GM03348 (cell line): ENCODE measurements around the gene KRTAP3-2.
"Not testable (repeated sequence)": the region's sequence is repeated elsewhere in the genome, so short reads cannot be mapped to it uniquely, and the experiment has no call there.

Experiments
- DNase-seq: peaks from one replicate; pipeline ENCODE4 v3.0.0; 2012; ENCODE audit warnings: low spot score

Gene KRTAP3-2

GRCh38 chr17:40999563-40999962, at the start of gene KRTAP3-2:
Gene KRTAP3-2, minus strand, starts transcription at chr17:40999906. Its CDS starts 53 bp downstream, at chr17:40999853.
- not testable (repeated sequence) for DNase-seq

- peak; percentile 42 for DNase-seq
Observed at GRCh38 chr17:41049110-41049509, 49.4 kb upstream of the KRTAP3-2 start.

GRCh38 chr17:41048441-41048840, 48.7 kb upstream of the KRTAP3-2 start:
- DNase-seq: peak; percentile 70

GRCh38 chr17:41046735-41047465, 47.2 kb upstream of the KRTAP3-2 start, which contains the start of gene KRTAP2-1:
Gene KRTAP2-1, minus strand, starts transcription at chr17:41047316. Its CDS starts 49 bp downstream, at chr17:41047267.
- DNase-seq: not testable (repeated sequence)

- no peak for DNase-seq
Observed at GRCh38 chr17:41042953-41043352, 43.2 kb upstream of the KRTAP3-2 start.

GRCh38 chr17:41040783-41041571, 41.3 kb upstream of the KRTAP3-2 start, which contains the start of gene KRTAP1-1:
Gene KRTAP1-1, minus strand, starts transcription at chr17:41041450. Its CDS starts 53 bp downstream, at chr17:41041397.
- DNase-seq: peak; percentile 43

- no peak for DNase-seq
Observed at GRCh38 chr17:41037853-41038350, 38.2 kb upstream of the KRTAP3-2 start.

GRCh38 chr17:41034346-41034935, 34.7 kb upstream of the KRTAP3-2 start, which contains the start of gene KRTAP1-3:
Gene KRTAP1-3, minus strand, starts transcription at chr17:41034874. Its CDS starts 53 bp downstream, at chr17:41034821.
- not testable (repeated sequence) for DNase-seq

GRCh38 chr17:41029633-41030245, 30.0 kb upstream of the KRTAP3-2 start, which contains the start of gene KRTAP1-4:
Gene KRTAP1-4, minus strand, starts transcription at chr17:41030195. Its CDS starts 117 bp downstream, at chr17:41030078.
- DNase-seq: no peak

- DNase-seq: peak; percentile 68
Observed at GRCh38 chr17:41026715-41027471, 27.2 kb upstream of the KRTAP3-2 start, which contains the start of gene KRTAP1-5. Gene KRTAP1-5, minus strand, starts transcription at chr17:41027208. Its CDS starts 53 bp downstream, at chr17:41027155.

GRCh38 chr17:41024697-41025096, 25.0 kb upstream of the KRTAP3-2 start:
- DNase-seq: peak; percentile 51

GRCh38 chr17:41020336-41020735, 20.6 kb upstream of the KRTAP3-2 start:
- no peak for DNase-seq

GRCh38 chr17:41019415-41019814, 19.7 kb upstream of the KRTAP3-2 start:
- DNase-seq: no peak

- DNase-seq: no peak
Observed at GRCh38 chr17:41018541-41018940, 18.8 kb upstream of the KRTAP3-2 start.

GRCh38 chr17:41016578-41017215, 17.0 kb upstream of the KRTAP3-2 start:
- DNase-seq: no peak

GRCh38 chr17:41015454-41015853, 15.7 kb upstream of the KRTAP3-2 start:
- no peak for DNase-seq

- peak; percentile 54 for DNase-seq
Observed at GRCh38 chr17:41013606-41014005, 13.9 kb upstream of the KRTAP3-2 start.

GRCh38 chr17:41013181-41013580, 13.5 kb upstream of the KRTAP3-2 start:
- DNase-seq: peak; percentile 13

- DNase-seq: no peak
Observed at GRCh38 chr17:41012326-41013120, 12.8 kb upstream of the KRTAP3-2 start.
